HL-60 (cell line): ENCODE data around the gene CR2.

Experiments used
- DNase-seq, 2 experiments: peaks; one replicate each; pipeline ENCODE4 v3.0.0-alpha.2; 2010 to 2020; ENCODE audit warnings: low read depth in 1 of 2, low spot score in 1 of 2
- H3K27ac ChIP-seq: fragments of 250-450 bp; sonication (Bioruptor Pico); replicated peaks from 2 replicates; pipeline ENCODE4 v1.5.1; 2020; ENCODE audit warnings: mild to moderate bottlenecking, moderate library complexity
- H3K27me3 ChIP-seq: fragments of 250-450 bp; sonication (Bioruptor Pico); 2 replicates; pipeline ENCODE4 v1.5.1; 2021; ENCODE audit warnings: mild to moderate bottlenecking, moderate library complexity; ENCODE audit not compliant: insufficient read depth, poor library complexity, severe bottlenecking
- H3K4me3 ChIP-seq: replicated peaks from 2 replicates; pipeline ENCODE4 v1.5.1; 2011; ENCODE audit warnings: mild to moderate bottlenecking, control low read depth, low read length; ENCODE audit not compliant: insufficient read depth
- GABPA ChIP-seq: IDR thresholded peaks from 2 replicates; pipeline ENCODE4 v1.6.1; 2012; ENCODE audit warnings: low read depth
- POLR2AphosphoS5 ChIP-seq: IDR thresholded peaks from 2 replicates; pipeline ENCODE4 v1.6.1; 2012; ENCODE audit warnings: low read depth
- SPI1 ChIP-seq: IDR thresholded peaks from 2 replicates; pipeline ENCODE4 v1.6.1; 2012; ENCODE audit warnings: low read depth, mild to moderate bottlenecking, borderline replicate concordance
- TF ChIP-seq, protein P1 (sequence below): IDR thresholded peaks from 2 replicates; pipeline ENCODE4 v1.6.1; 2012; ENCODE audit warnings: low read depth; ENCODE audit not compliant: insufficient replicate concordance
- TF ChIP-seq, protein P2 (sequence below): IDR thresholded peaks from one replicate; pipeline ENCODE4 v1.5.1; 2011; ENCODE audit warnings: low read length, control low read depth, inconsistent platforms; ENCODE audit not compliant: insufficient read depth

The CR2 gene

GRCh38 chr1:207423560-207424292 lies 30.4 kb upstream of the CR2 start:
- Histone ChIP-seq H3K4me3 (no peak overlapping the region), H3K27ac (no peak overlapping the region), H3K27me3 (no peaks in the 10 kb centered on the region)
- no peak for DNase-seq
- TF ChIP-seq POLR2AphosphoS5 (no peak), GABPA (no peak), SPI1 (no peak)
- TF ChIP-seq, protein P1, sequence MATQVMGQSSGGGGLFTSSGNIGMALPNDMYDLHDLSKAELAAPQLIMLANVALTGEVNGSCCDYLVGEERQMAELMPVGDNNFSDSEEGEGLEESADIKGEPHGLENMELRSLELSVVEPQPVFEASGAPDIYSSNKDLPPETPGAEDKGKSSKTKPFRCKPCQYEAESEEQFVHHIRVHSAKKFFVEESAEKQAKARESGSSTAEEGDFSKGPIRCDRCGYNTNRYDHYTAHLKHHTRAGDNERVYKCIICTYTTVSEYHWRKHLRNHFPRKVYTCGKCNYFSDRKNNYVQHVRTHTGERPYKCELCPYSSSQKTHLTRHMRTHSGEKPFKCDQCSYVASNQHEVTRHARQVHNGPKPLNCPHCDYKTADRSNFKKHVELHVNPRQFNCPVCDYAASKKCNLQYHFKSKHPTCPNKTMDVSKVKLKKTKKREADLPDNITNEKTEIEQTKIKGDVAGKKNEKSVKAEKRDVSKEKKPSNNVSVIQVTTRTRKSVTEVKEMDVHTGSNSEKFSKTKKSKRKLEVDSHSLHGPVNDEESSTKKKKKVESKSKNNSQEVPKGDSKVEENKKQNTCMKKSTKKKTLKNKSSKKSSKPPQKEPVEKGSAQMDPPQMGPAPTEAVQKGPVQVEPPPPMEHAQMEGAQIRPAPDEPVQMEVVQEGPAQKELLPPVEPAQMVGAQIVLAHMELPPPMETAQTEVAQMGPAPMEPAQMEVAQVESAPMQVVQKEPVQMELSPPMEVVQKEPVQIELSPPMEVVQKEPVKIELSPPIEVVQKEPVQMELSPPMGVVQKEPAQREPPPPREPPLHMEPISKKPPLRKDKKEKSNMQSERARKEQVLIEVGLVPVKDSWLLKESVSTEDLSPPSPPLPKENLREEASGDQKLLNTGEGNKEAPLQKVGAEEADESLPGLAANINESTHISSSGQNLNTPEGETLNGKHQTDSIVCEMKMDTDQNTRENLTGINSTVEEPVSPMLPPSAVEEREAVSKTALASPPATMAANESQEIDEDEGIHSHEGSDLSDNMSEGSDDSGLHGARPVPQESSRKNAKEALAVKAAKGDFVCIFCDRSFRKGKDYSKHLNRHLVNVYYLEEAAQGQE: no peak
- TF ChIP-seq, protein P2, sequence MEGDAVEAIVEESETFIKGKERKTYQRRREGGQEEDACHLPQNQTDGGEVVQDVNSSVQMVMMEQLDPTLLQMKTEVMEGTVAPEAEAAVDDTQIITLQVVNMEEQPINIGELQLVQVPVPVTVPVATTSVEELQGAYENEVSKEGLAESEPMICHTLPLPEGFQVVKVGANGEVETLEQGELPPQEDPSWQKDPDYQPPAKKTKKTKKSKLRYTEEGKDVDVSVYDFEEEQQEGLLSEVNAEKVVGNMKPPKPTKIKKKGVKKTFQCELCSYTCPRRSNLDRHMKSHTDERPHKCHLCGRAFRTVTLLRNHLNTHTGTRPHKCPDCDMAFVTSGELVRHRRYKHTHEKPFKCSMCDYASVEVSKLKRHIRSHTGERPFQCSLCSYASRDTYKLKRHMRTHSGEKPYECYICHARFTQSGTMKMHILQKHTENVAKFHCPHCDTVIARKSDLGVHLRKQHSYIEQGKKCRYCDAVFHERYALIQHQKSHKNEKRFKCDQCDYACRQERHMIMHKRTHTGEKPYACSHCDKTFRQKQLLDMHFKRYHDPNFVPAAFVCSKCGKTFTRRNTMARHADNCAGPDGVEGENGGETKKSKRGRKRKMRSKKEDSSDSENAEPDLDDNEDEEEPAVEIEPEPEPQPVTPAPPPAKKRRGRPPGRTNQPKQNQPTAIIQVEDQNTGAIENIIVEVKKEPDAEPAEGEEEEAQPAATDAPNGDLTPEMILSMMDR: no peak

DNA sequence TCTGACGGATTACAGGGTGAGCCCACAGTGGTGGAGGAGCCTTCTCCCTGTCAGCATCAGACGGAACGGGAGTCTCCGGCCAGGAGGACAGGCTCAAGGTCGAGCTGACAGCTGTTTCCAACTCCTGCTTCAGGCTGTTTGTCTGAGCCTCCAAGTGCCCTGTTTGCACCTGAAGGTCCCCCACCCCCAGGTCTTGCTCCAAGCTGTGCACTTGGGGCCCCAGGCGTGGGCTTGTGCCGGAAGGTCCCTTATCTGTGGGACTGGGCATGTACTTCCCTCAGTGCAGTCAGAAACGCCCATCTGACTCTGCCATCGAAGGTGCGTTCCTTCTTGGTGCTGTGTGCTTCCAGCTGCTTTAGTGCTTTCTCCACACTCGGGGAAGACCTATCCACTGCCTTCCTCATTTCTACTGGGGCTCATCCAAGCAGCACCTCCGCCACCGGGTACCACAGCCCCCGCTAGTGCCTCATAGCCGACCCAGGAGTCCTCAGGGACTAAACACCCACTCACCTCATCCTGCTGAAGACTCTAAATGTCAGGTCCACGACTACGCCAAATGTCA lies 29.5 kb upstream of the CR2 start:
- no peak for DNase-seq
- H3K4me3 ChIP-seq: no peak overlapping the region
- H3K27ac ChIP-seq: no peak overlapping the region
- H3K27me3 ChIP-seq: no peaks in the 10 kb centered on the region
- TF ChIP-seq POLR2AphosphoS5: no peak
- no peak for TF ChIP-seq GABPA
- TF ChIP-seq, protein P2: no peak
- TF ChIP-seq SPI1: no peak
- TF ChIP-seq, protein P1: no peak

DNA sequence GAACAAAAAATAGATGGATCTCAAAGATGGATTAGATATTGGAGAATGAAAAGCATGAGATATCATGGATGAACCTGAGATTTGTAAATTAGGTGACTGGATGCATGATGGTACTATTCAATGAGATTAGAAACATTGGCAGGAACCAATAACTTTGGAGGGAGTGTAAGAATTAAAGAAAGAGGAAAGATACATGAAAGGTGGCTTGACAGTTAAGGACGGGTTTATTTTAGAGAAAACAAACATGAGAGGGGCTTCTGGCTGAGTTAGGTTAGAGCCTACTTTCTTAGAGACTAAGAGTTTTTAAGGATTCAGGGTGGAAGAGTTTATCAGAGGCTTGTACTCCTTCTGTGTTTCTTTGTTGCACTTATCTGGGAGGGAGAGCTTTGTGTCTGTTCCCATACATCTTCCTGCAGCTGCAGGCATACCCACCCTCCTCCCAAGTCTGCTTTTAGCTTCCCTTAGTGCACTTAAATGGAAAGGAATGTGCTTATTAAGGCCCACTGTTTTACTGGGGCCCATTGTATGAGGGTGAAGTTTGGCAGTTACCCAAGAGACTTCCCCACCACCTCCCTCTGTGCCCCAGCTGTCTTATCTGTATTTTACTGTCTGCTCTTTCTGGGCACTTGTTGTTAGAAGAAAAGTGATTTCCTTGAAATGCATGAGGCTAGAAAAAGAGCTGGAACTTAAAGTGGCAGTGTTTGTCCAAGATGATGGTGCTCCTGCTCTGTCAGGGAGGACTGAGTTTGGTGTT lies 26.1 kb upstream of the CR2 start:
- Histone ChIP-seq H3K4me3 (no peak overlapping the region), H3K27ac (no peak overlapping the region), H3K27me3 (no peaks in the 10 kb centered on the region)
- no peak for TF ChIP-seq POLR2AphosphoS5
- TF ChIP-seq, protein P2: no peak
- no peak for TF ChIP-seq SPI1
- no peak for TF ChIP-seq GABPA
- TF ChIP-seq, protein P1: no peak
- DNase-seq: no peak
